ENCODE measurements around the gene UBIAD1. TPM values are rescaled to one million over a fixed set of nuclear protein-coding genes. Genes with fewer than 3 reads are reported as not detected.
A peak's percentile ranks its signal among the peaks of the same experiment; 100 is the strongest.
"Not testable (repeated sequence)": the region's sequence is repeated elsewhere in the genome, so short reads cannot be mapped to it uniquely, and the experiment has no call there.

The UBIAD1 gene
- total RNA-seq, 1 donor, result 11.7 TPM

DNA sequence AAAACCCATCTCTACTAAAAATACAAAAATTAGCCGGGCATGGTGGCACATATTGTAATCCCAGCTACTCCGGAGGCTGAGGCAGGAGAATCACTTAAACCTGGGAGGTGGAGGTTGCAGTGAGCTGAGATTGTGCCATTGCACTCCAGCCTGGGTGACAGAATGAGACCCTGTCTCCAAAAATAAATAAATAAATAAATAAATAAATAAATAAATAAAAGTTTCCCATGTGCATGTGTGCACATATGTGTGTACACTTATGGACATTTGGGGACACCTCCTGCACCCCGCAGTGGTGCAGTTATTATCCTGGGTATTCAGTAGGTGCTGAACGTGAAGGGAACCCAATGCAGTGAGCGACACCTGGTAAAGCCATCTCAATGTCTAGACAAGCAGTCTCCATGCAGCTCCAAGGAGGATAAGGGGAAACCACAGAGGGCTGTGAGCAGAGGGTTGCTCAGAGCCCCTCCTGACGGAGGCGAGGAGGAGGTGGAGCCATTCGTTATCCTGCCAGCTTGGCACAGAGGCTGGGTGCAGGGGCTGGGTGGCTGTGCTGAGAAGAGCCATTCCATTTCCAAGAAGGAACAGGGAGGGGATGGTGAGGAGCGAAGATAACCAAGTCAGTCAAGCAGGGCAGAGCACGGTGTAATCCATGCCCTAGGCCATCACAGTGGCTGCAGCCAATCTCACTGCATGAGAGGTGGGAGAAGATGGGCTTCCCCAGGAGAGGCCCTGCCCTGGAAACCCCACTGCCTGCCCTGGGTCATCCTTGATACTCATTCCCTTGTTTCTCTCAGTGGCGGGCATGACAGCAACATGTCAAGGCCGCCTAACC is 25.6 kb downstream of the UBIAD1 start:
- no peak for DNase-seq (ENCODE audit: low read depth)
- TF ChIP-seq, protein P1, sequence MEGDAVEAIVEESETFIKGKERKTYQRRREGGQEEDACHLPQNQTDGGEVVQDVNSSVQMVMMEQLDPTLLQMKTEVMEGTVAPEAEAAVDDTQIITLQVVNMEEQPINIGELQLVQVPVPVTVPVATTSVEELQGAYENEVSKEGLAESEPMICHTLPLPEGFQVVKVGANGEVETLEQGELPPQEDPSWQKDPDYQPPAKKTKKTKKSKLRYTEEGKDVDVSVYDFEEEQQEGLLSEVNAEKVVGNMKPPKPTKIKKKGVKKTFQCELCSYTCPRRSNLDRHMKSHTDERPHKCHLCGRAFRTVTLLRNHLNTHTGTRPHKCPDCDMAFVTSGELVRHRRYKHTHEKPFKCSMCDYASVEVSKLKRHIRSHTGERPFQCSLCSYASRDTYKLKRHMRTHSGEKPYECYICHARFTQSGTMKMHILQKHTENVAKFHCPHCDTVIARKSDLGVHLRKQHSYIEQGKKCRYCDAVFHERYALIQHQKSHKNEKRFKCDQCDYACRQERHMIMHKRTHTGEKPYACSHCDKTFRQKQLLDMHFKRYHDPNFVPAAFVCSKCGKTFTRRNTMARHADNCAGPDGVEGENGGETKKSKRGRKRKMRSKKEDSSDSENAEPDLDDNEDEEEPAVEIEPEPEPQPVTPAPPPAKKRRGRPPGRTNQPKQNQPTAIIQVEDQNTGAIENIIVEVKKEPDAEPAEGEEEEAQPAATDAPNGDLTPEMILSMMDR (IDR thresholded peaks at IDR 0.05; ENCODE audit: insufficient read depth, low read length), result no peak
- no peak overlapping the region for H3K4me3 ChIP-seq (ENCODE audit: low read depth, low read length)

DNA sequence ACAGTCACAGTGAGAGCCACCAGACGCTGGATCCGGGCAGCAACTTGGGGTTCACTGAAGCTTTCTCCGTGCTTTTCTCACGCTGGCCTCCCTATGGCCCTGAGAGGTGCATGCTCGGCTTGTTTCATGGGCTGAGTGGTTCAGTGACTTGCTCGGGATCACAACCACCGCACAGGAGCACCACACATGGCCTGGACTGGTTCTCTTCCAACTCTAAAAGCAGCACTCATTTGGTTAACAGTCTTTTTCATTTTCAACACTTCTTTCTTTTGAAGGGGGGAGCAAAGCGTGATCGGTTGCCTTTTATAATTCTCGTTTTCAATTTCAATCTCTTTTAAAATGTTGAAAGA is 26.2 kb downstream of the UBIAD1 start:
- no peak for DNase-seq (ENCODE audit: low read depth)
- H3K4me3 ChIP-seq (ENCODE audit: low read depth, low read length), result no peak overlapping the region
- TF ChIP-seq, protein P1 (IDR thresholded peaks at IDR 0.05; ENCODE audit: insufficient read depth, low read length), result no peak

DNA sequence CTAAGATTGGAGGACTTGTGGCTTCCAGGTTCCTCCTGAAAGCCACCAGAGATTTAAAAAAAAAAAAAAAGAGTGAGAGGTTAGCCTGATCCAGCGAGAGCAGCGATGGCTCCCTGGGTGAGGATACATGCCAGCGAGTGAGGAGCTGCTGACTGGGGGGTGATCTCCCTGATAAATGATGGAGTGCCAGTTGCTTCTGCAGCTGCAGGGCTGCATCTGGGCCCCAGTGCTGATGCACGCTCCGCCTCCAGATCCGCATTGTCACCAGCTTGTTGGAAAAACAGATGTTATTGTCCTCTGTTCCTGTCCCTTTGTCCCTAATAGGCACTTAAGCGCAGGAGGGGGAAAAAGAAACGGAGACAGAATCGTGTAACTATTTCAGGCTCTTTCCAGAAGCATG is 28.6 kb downstream of the UBIAD1 start:
- DNase-seq (ENCODE audit: low read depth), result no peak
- TF ChIP-seq, protein P1 (IDR thresholded peaks at IDR 0.05; ENCODE audit: insufficient read depth, low read length), result no peak

DNA sequence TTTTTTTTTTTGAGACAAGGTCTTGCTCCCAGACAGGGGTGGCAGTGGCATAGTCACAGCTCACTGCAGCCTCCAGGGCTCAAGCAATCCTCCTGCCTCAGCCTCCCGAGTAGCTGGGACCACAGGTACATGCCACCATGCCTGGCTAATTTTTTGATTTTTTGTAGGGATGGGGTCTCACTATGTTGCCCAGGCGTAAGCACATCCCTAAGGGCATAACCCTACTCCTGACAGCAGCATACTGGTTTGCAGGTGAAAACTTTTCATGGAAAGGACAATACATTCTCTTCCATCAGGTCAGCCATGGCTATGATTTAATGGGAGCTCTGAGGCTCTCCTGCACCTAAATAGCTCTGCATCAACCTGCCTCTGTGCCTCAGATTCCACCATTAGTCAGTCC is 29.4 kb downstream of the UBIAD1 start:
- no peak for DNase-seq (ENCODE audit: low read depth)
- no peak overlapping the region for H3K4me3 ChIP-seq (ENCODE audit: low read depth, low read length)
- TF ChIP-seq, protein P1 (IDR thresholded peaks at IDR 0.05; ENCODE audit: insufficient read depth, low read length), result no peak

More for the DNA sequence above, 28.6 kb downstream of the UBIAD1 start:
- H3K4me3 ChIP-seq (ENCODE audit: low read depth, low read length), result no peak overlapping the region

DNA sequence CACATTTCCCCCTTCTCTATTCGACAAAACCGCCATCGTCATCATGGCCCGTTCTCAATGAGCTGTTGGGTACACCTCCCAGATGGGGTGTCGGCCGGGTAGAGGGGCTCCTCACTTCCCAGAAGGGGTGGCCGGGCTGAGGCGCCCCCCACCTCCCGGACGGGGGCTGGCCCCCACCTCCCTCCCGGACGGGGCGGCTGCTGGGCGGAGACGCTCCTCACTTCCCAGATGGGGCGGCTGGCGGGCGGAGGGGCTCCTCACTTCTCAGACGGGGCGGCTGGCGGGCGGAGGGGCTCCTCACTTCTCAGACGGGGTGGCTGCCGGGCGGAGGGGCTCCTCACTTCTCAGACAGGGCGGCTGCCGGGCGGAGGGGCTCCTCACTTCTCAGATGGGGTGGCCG is 32.5 kb downstream of the UBIAD1 start:
- H3K4me3 ChIP-seq (ENCODE audit: low read depth, low read length); DNase-seq (ENCODE audit: low read depth): not testable (repeated sequence)

DNA sequence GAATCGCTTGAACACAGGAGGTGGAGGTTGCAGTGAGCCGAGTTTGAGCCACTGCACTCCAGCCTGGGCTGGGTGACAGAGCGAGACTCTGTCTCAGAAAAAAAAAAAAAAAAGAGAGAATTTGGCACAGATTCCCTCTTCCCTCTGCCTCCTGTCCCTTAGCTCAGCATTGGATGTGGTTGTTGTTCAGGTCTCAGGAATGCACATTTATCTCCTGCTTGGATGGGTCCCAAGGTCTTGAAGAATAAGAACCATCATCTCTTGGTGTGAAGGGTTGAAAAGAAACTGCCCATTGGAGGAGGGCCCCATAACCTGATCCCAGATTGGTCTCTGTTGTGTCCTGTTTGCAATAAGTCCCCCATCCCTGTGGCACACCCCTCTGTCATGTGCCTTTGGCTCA is 34.9 kb downstream of the UBIAD1 start:
- TF ChIP-seq, protein P1 (IDR thresholded peaks at IDR 0.05; ENCODE audit: insufficient read depth, low read length), result no peak
- H3K4me3 ChIP-seq (ENCODE audit: low read depth, low read length), result no peak overlapping the region
- peak; percentile 47 for DNase-seq (ENCODE audit: low read depth)

DNA sequence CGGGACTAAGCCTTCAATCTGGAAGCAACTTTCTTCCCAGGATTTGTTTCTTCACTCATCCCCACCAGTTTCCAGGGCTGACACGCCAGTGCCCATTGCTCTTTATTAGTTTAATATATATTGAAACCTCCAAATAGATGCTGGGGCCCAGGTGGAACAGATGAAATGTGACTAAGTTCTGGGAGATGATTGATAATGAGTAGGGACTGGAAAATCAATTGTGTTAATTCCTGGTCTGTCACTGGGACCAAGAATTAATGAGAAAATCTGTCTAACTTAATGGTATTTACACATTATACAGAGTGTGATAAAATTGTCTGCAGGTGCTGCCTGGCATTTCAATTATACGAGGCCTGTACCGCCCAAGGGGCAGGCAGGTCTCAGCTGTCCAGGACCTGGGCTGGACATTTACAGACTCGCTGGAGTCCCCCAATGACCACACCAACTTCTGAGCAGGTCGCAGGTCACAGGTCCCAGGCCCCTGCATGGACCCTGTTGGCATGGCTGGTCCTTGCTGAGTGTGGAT is 35.8 kb downstream of the UBIAD1 start:
- TF ChIP-seq, protein P1 (IDR thresholded peaks at IDR 0.05; ENCODE audit: insufficient read depth, low read length), result no peak
- no peak for DNase-seq (ENCODE audit: low read depth)
- no peak overlapping the region for H3K4me3 ChIP-seq (ENCODE audit: low read depth, low read length)
